ENCODE results near the gene NEUROG1. TPM values are rescaled to one million over a fixed set of nuclear protein-coding genes. Genes with fewer than 3 reads are reported as not detected.

Gene NEUROG1
- total RNA-seq, 1 donor from 2014 or later, result 0.04 TPM

GRCh38 chr5:135487037-135487395, 48.7 kb downstream of the NEUROG1 start:
- H3K27me3 ChIP-seq (ENCODE audit: control insufficient read depth, insufficient read depth, low read length), result peaks cover 58% of the 10 kb centered on the region
- no peak overlapping the region for H3K4me3 ChIP-seq (ENCODE audit: low read depth, low read length)
- no peaks in the 10 kb centered on the region for H3K36me3 ChIP-seq (ENCODE audit: control insufficient read depth, insufficient read depth, low read length)
- TF ChIP-seq CTCF (IDR thresholded peaks at IDR 0.05; ENCODE audit: insufficient read depth, low read length, poor library complexity, severe bottlenecking), result no peak
- DNase-seq (ENCODE audit: low read depth), result no peak

GRCh38 chr5:135486131-135487036, 49.4 kb downstream of the NEUROG1 start:
- no peak for TF ChIP-seq CTCF (IDR thresholded peaks at IDR 0.05; ENCODE audit: insufficient read depth, low read length, poor library complexity, severe bottlenecking)
- Histone ChIP-seq H3K27me3 (ENCODE audit: control insufficient read depth, insufficient read depth, low read length) (peaks cover 54% of the 10 kb centered on the region), H3K4me3 (ENCODE audit: low read depth, low read length) (no peak overlapping the region), H3K36me3 (ENCODE audit: control insufficient read depth, insufficient read depth, low read length) (no peaks in the 10 kb centered on the region)
- no peak for DNase-seq (ENCODE audit: low read depth)

GRCh38 chr5:135484674-135485086, 51.1 kb downstream of the NEUROG1 start:
- TF ChIP-seq CTCF (IDR thresholded peaks at IDR 0.05; ENCODE audit: insufficient read depth, low read length, poor library complexity, severe bottlenecking), result no peak
- DNase-seq (ENCODE audit: low read depth), result no peak

More at GRCh38 chr5:135484674-135485086, 51.1 kb downstream of the NEUROG1 start:
- Histone ChIP-seq H3K27me3 (ENCODE audit: control insufficient read depth, insufficient read depth, low read length) (peaks cover 41% of the 10 kb centered on the region), H3K36me3 (ENCODE audit: control insufficient read depth, insufficient read depth, low read length) (no peaks in the 10 kb centered on the region), H3K4me3 (ENCODE audit: low read depth, low read length) (no peak overlapping the region)

Other genes with a start within 250 kb of the NEUROG1 start
- gene MACROH2A1, start 136.7 kb downstream of the NEUROG1 start, total RNA-seq, result 298 TPM in 2 replicates
- not detected in 2 replicates for gene DCANP1, start 88.6 kb downstream of the NEUROG1 start, total RNA-seq
- not detected in 2 replicates for gene TIFAB, start 83.6 kb downstream of the NEUROG1 start, total RNA-seq
- not detected in 2 replicates for gene CXCL14, start 43.0 kb upstream of the NEUROG1 start, total RNA-seq